Smooth muscle cell (in vitro differentiated cells): Measurements from ENCODE around the gene PDE3A. TPM values are rescaled to one million over a fixed set of nuclear protein-coding genes. Genes with fewer than 3 reads are reported as not detected.

Experiments
- DNase-seq: peaks from one replicate; lab custom pipeline; 2025; ENCODE audit not compliant: unreplicated experiment; lab: John Stamatoyannopoulos, UW
- H2AFZ ChIP-seq: fragments of 200-600 bp; sonication (generic); 2 replicates; pipeline ENCODE4 v1.6.0; 2016; ENCODE audit warnings: antibody characterized with exemption, low read depth, mild to moderate bottlenecking
- H3F3A ChIP-seq: fragments of 200-600 bp; sonication (generic); 2 replicates; pipeline ENCODE4 v1.6.0; 2017; ENCODE audit warnings: antibody characterized with exemption, low read depth
- H3K27ac ChIP-seq: fragments of 200-600 bp; sonication (generic); 2 replicates; pipeline ENCODE4 v1.5.1; 2016; ENCODE audit warnings: low read depth, mild to moderate bottlenecking
- H3K27me3 ChIP-seq: fragments of 200-600 bp; sonication (generic); 2 replicates; pipeline ENCODE4 v1.6.1; 2016; ENCODE audit warnings: low read depth, mild to moderate bottlenecking
- H3K36me3 ChIP-seq: fragments of 200-600 bp; sonication (generic); 2 replicates; pipeline ENCODE4 v1.5.1; 2016; ENCODE audit warnings: low read depth
- H3K4me1 ChIP-seq: fragments of 200-600 bp; sonication (generic); 2 replicates; pipeline ENCODE4 v1.5.1; 2016; ENCODE audit warnings: low read depth
- H3K4me2 ChIP-seq: fragments of 200-600 bp; sonication (generic); 2 replicates; pipeline ENCODE4 v1.6.0; 2016; ENCODE audit warnings: mild to moderate bottlenecking
- H3K4me3 ChIP-seq: fragments of 200-600 bp; sonication (generic); 2 replicates; pipeline ENCODE4 v1.5.1; 2016; ENCODE audit warnings: mild to moderate bottlenecking
- H3K79me2 ChIP-seq: fragments of 200-600 bp; sonication (generic); 2 replicates; pipeline ENCODE4 v1.6.0; 2016; ENCODE audit warnings: low read depth, mild to moderate bottlenecking
- H3K9ac ChIP-seq: fragments of 200-600 bp; sonication (generic); 2 replicates; pipeline ENCODE4 v1.6.0; 2016; ENCODE audit warnings: low read depth
- H3K9me3 ChIP-seq: fragments of 200-600 bp; sonication (generic); replicated peaks from 2 replicates; pipeline ENCODE4 v1.5.1; 2016; ENCODE audit warnings: low read depth
- H4K20me1 ChIP-seq: fragments of 200-600 bp; sonication (generic); 2 replicates; pipeline ENCODE4 v1.6.0; 2016; ENCODE audit warnings: low read depth
- WGBS: methylation state at CpG from one replicate; pipeline ENCODE4 v1.1.7; 2016; ENCODE audit warnings: low lambda C conversion rate; 5-methylcytosine and 5-hydroxymethylcytosine counted together
- polyA plus RNA-seq: library from polyadenylated mRNA; unstranded; fragments of >200 nt; fragmentation: Nextera tagmentation; extraction: Ambion mirVana; gene quantifications from 2 replicates; pipeline ENCODE4 v1.2.1, GENCODE V29; 2016
- total RNA-seq: library from RNA; depleted of rRNA; stranded (reverse); fragments of >200 nt; gene quantifications from 2 replicates; pipeline ENCODE4 v1.2.3, GENCODE V29; 2014
- TF ChIP-seq, protein P1 (sequence below): fragments of 200-600 bp; sonication (generic); IDR thresholded peaks from 2 replicates; pipeline ENCODE4 v1.5.1; 2017; ENCODE audit warnings: borderline replicate concordance, mild to moderate bottlenecking, antibody characterized with exemption; ENCODE audit not compliant: insufficient read depth, poor library complexity, severe bottlenecking

Gene PDE3A
- total and polyA plus RNA-seq, 2 experiments from 2014 or later, result 1.3 to 6.1 TPM

GRCh38 chr12:20657496-20657895 is 289.2 kb downstream of the PDE3A start:
- no peak overlapping the region for H3K4me3 ChIP-seq
- H2AFZ ChIP-seq, result no peak overlapping the region
- no peak overlapping the region for H3K9ac ChIP-seq
- H3K36me3 ChIP-seq, result no peaks in the 10 kb centered on the region
- WGBS, result 73% methylated on average over 2 of the region's 2 CpGs
- H3K79me2 ChIP-seq, result no peaks in the 10 kb centered on the region
- no peak overlapping the region for H3K27ac ChIP-seq
- H3K4me1 ChIP-seq, result peaks cover 14% of the 10 kb centered on the region
- no peaks in the 10 kb centered on the region for H3K27me3 ChIP-seq
- H3K9me3 ChIP-seq, result peaks cover 5% of the 10 kb centered on the region
- no peak overlapping the region for H3K4me2 ChIP-seq
- H3F3A ChIP-seq, result no peaks in the 10 kb centered on the region
- no peaks in the 10 kb centered on the region for H4K20me1 ChIP-seq
- TF ChIP-seq, protein P1, sequence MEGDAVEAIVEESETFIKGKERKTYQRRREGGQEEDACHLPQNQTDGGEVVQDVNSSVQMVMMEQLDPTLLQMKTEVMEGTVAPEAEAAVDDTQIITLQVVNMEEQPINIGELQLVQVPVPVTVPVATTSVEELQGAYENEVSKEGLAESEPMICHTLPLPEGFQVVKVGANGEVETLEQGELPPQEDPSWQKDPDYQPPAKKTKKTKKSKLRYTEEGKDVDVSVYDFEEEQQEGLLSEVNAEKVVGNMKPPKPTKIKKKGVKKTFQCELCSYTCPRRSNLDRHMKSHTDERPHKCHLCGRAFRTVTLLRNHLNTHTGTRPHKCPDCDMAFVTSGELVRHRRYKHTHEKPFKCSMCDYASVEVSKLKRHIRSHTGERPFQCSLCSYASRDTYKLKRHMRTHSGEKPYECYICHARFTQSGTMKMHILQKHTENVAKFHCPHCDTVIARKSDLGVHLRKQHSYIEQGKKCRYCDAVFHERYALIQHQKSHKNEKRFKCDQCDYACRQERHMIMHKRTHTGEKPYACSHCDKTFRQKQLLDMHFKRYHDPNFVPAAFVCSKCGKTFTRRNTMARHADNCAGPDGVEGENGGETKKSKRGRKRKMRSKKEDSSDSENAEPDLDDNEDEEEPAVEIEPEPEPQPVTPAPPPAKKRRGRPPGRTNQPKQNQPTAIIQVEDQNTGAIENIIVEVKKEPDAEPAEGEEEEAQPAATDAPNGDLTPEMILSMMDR, result no peak
- DNase-seq, result no peak

DNA sequence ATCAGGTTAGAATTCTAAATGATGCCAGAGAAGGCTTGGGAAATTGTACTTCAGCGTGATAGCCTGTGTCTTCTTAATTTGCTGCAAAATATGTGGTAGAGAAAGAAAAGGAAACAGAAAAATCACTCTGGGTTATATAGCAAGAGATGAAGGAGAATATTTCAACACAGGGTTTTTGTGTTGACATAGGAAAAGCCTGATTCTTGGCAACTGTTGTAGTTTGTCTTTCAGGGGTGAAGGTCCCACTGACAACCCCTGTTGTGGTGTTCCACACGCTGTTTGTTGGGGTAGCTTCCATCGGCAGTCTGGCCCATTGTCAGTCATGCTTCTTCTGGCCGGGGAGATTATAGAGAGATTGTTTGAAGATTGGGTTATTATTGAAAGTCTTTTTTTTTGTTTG is 313.0 kb downstream of the PDE3A start:
- TF ChIP-seq, protein P1, result no peak
- no peaks in the 10 kb centered on the region for H3K9me3 ChIP-seq
- 92% methylated on average over 4 of the region's 4 CpGs for WGBS
- DNase-seq, result no peak
- no peak overlapping the region for H3K4me2 ChIP-seq
- H2AFZ ChIP-seq, result no peak overlapping the region
- H3K9ac ChIP-seq, result no peak overlapping the region
- H3K36me3 ChIP-seq, result no peaks in the 10 kb centered on the region
- H3K27me3 ChIP-seq, result no peaks in the 10 kb centered on the region
- no peaks in the 10 kb centered on the region for H3K79me2 ChIP-seq
- no peaks in the 10 kb centered on the region for H4K20me1 ChIP-seq
- no peak overlapping the region for H3K4me3 ChIP-seq
- H3K4me1 ChIP-seq, result no peaks in the 10 kb centered on the region
- H3K27ac ChIP-seq, result no peak overlapping the region
- no peaks in the 10 kb centered on the region for H3F3A ChIP-seq

DNA sequence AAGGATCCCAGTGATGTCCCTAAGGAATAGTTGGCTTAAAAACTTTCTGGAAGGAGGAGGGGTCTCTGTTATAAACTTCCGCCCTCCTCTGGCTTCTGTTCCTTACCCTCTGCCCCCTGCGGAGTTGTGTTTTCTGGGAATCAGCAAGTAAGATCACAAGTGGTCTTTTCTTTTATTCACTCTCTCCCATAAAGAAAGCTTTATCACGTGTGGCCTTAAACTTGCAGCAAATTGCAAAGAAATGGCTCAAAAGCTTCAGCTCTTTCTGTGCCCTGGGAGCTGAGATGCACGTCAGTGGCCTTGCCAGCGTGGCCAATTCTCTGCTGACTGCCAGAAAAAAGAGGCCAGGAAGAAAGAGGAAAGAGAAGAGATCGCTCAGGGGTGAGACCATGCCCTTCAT is 326.9 kb downstream of the PDE3A start, which contains the start of gene SLCO1C1:
TSS of gene SLCO1C1 (plus strand) at position 101 of the 400 bp plus-strand sequence. CDS start 4,245 bp downstream, outside the sequence.
- Histone ChIP-seq H3K4me2 (no peak within 1 kb of the TSS), H3K9ac (no peak within 1 kb of the TSS), H2AFZ (no peak within 1 kb of the TSS), H3K27me3 (no peaks in the 10 kb centered on the region), H3K4me3 (no peak within 1 kb of the TSS), H3F3A (no peaks in the 10 kb centered on the region), H3K36me3 (no peaks in the 10 kb centered on the region), H3K4me1 (no peaks in the 10 kb centered on the region), H4K20me1 (no peaks in the 10 kb centered on the region), H3K27ac (no peak within 1 kb of the TSS), H3K79me2 (no peaks in the 10 kb centered on the region), H3K9me3 (no peaks in the 10 kb centered on the region)
- no peak for DNase-seq
- TF ChIP-seq, protein P1, result no peak
- 72% methylated on average over 6 of the region's 6 CpGs for WGBS

DNA sequence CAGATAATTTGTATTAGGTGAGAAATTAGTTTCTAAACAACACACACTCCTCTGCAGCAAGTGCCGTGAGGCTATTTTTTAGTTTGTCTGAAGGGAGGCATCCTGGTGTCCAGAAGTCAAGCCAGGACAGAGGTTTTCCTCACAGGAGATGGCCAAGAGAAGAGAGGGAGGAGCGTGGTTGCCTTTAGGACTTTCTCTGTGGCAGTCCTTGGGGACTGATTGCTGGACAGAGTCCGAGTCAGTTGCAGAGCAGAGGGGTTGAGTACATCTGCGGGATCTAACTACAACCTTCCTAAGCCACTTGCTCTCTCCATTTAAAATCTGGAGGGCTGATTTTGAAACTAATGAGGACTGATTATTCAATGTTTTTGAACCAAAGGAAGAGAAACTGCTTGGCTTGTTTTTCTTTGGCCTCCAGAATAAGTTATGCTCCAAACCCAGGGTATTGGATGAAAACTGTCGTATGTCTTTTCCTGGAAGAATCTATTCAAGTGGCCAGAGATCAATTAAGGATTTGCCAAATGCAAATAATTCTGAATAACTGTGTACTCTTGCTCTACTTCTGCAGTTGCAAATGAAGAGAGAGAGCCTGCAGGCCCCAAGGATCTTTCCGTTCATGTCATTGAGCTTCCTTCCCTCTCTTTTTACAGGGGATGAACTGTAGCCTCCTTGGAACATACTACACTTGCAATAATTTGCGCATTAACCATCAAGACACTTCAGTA is 328.0 kb downstream of the PDE3A start:
- H2AFZ ChIP-seq, result no peak overlapping the region
- no peak overlapping the region for H3K4me3 ChIP-seq
- TF ChIP-seq, protein P1, result no peak
- H3F3A ChIP-seq, result no peaks in the 10 kb centered on the region
- no peaks in the 10 kb centered on the region for H3K9me3 ChIP-seq
- no peak overlapping the region for H3K27ac ChIP-seq
- no peak overlapping the region for H3K4me2 ChIP-seq
- no peaks in the 10 kb centered on the region for H3K36me3 ChIP-seq
- 89% methylated on average over 7 of the region's 7 CpGs for WGBS
- H3K4me1 ChIP-seq, result no peaks in the 10 kb centered on the region
- no peak overlapping the region for H3K9ac ChIP-seq
- no peak for DNase-seq
- no peaks in the 10 kb centered on the region for H3K79me2 ChIP-seq
- no peaks in the 10 kb centered on the region for H4K20me1 ChIP-seq
- no peaks in the 10 kb centered on the region for H3K27me3 ChIP-seq
